Adrenal gland (tissue), 12 donors: ENCODE measurements around the gene ILK. TPM values are rescaled to one million over a fixed set of nuclear protein-coding genes. Genes with fewer than 3 reads are reported as not detected.

Experiments
- DNase-seq, 7 donors: peaks; one replicate each; pipeline ENCODE4 v3.0.0-alpha.2; 2019 to 2020
- H3K27ac ChIP-seq, 5 donors: fragments of 200-600 bp; sonication (generic) in 4 of 5; 1 replicate in 3 of 5; 2 replicates in 2 of 5; pipeline versions ENCODE4 v1.5.1 to v1.8.0; 2016 to 2020; ENCODE audit warnings: mild to moderate bottlenecking in 1 of 5
- H3K27me3 ChIP-seq: fragments of 200-600 bp; 2 replicates; pipeline ENCODE4 v1.8.0; 2021
- H3K36me3 ChIP-seq, 2 donors: fragments of 200-600 bp; replicated peaks in 1 of 2; 1 replicate in 1 of 2; 2 replicates in 1 of 2; pipeline versions ENCODE4 v1.5.1 to v1.8.0; 2018 to 2022
- H3K4me1 ChIP-seq, 2 donors: fragments of 200-600 bp; replicated peaks in 1 of 2; 1 replicate in 1 of 2; 2 replicates in 1 of 2; pipeline versions ENCODE4 v1.5.1 to v1.8.0; 2018 to 2021
- H3K4me3 ChIP-seq, 4 donors: fragments of 200-600 bp; sonication (generic) in 3 of 4; one replicate each; pipeline ENCODE4 v1.5.1; 2016 to 2018
- H3K9me3 ChIP-seq, 3 donors: fragments of 200-600 bp; sonication (generic) in 1 of 3; replicated peaks in 1 of 3; 1 replicate in 2 of 3; 2 replicates in 1 of 3; pipeline versions ENCODE4 v1.5.1 to v1.8.0; 2016 to 2021
- POLR2A ChIP-seq, 2 donors: fragments of 450-650 bp; IDR thresholded peaks; one replicate each; pipeline ENCODE4 v1.6.1; 2017; ENCODE audit warnings: antibody characterized with exemption in 2 of 2, mild to moderate bottlenecking in 2 of 2, moderate library complexity in 1 of 2
- WGBS, 4 donors: extraction: QIAGEN DNeasy Blood & Tissue Kit in 2 of 4; methylation state at CpG; one replicate each; pipeline versions ENCODE4 v1.1.5 to v1.1.7; 2013 to 2017; 5-methylcytosine and 5-hydroxymethylcytosine counted together
- intact Hi-C, 2 donors: fragments of 100-400 bp; cut with DNase I; formaldehyde crosslinking; loops; one replicate each; pipeline versions ENCODE4 v1.14.1 to v1.15.0; 2022 to 2023
- polyA plus RNA-seq, 3 donors: library from polyadenylated mRNA; stranded (reverse); fragments of 200-250 nt in 2 of 3; fragments of 350-450 nt in 1 of 3; fragmentation: Illumina TruSeq in 1 of 3; extraction: RNeasy Lipid Tissue Mini Kit (QIAGEN cat#74804) in 1 of 3; gene quantifications; one replicate each; pipeline ENCODE4 v1.2.3, GENCODE V29; 2013 to 2014
- total RNA-seq, 9 donors: library from RNA; depleted of rRNA in 4 of 9; stranded (reverse); fragments of >200 nt in 4 of 9; fragments of 120-200 nt in 1 of 9; fragmentation: NEBNext Ultra II Directional in 1 of 9; extraction: Animal tissue kit (Norgen Biotek cat#: 25700) in 1 of 9; gene quantifications; one replicate each; pipeline versions ENCODE4 v1.1.0 to v1.2.4, GENCODE V29; 2013 to 2023
- TF ChIP-seq, protein P1 (sequence below), 6 experiments: fragments of 450-650 bp in 4 of 6; fragments of 200-600 bp in 2 of 6; sonication (generic) in 1 of 6; IDR thresholded peaks; 1 replicate in 5 of 6; 2 replicates in 1 of 6; pipeline versions ENCODE4 v1.5.1 to v1.8.0; 2016 to 2021; ENCODE audit warnings: antibody characterized with exemption in 6 of 6, mild to moderate bottlenecking in 2 of 6, moderate library complexity in 1 of 6
- donor health status: healthy with polysubstance abuse.
- donor health status: Bipolar disorder and iron deficiency.
- donor health status: DM: yes; HTN: yes; CAD: no.
- donor health status: DM: no; HTN: no; CAD: no.
- donor health status: DM: no; HTN: no; CAD: no.
- donor health status: DM: yes; HTN: yes; CAD: no.

Gene ILK
- total and polyA plus RNA-seq, 12 donors, result 99.1 to 191 (median 153) TPM

DNA sequence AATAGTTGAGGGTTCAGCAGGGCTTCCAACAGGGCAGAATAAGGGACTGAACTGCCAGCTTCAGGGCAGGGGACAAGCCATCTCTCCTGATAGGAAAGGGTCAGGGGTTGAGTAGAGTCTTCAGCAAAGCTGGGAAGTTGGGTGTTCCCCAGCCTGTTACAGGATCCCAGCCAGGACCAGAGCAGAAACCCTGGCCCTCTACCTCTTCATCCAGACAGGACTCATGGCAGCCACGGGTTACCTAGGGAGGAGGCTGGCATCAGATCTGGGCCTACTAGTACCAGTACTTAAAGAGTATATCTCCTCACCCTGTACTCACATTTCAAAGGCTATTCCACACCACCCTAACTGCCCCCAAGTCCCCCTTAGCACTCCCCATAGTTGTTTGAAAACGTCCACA is 10.9 kb downstream of the ILK start:
- TF ChIP-seq, protein P1, sequence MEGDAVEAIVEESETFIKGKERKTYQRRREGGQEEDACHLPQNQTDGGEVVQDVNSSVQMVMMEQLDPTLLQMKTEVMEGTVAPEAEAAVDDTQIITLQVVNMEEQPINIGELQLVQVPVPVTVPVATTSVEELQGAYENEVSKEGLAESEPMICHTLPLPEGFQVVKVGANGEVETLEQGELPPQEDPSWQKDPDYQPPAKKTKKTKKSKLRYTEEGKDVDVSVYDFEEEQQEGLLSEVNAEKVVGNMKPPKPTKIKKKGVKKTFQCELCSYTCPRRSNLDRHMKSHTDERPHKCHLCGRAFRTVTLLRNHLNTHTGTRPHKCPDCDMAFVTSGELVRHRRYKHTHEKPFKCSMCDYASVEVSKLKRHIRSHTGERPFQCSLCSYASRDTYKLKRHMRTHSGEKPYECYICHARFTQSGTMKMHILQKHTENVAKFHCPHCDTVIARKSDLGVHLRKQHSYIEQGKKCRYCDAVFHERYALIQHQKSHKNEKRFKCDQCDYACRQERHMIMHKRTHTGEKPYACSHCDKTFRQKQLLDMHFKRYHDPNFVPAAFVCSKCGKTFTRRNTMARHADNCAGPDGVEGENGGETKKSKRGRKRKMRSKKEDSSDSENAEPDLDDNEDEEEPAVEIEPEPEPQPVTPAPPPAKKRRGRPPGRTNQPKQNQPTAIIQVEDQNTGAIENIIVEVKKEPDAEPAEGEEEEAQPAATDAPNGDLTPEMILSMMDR (IDR thresholded peaks at IDR 0.05), result no peak
- TF ChIP-seq POLR2A (IDR thresholded peaks at IDR 0.05), result no peak
- H3K4me3 ChIP-seq, result no peak overlapping the region
- peaks cover 20 to 37% of the 10 kb centered on the region in 2 donors for H3K4me1 ChIP-seq
- peaks cover 0 to 42% of the 10 kb centered on the region in 2 donors for H3K36me3 ChIP-seq
- WGBS, 4 donors, result 87 to 95% (median 90%) methylated on average over 2 of the region's 2 CpGs
- intact Hi-C loops, result no loop called here
- peak in 1 of 7 donors; percentile 49 for DNase-seq
- H3K27ac ChIP-seq, result no peak overlapping the region
- no peaks in the 10 kb centered on the region for H3K9me3 ChIP-seq
- no peaks in the 10 kb centered on the region for H3K27me3 ChIP-seq

DNA sequence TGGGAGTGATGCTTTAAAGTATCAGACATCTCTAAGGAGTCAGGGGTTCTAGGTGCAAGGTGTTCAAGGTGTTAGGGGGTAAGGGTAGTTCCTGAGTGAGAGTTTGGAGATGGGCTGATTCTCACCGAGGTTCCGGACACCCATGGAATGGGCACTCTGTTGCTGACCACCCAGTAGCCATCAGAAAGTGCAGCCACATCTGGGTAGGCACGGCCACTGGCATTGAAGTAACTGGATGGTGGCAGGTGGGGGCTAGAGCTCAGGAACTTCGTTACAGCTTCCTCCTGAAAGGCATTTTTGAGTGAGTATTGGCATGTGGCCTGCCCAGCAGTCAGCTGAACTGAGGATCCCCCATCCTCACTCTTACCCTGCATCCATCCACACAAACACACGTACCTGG is 11.5 kb downstream of the ILK start:
- WGBS, 4 donors, result 92 to 97% (median 95%) methylated on average over 5 of the region's 5 CpGs
- Histone ChIP-seq H3K4me1 (peaks cover 20 to 41% of the 10 kb centered on the region in 2 donors), H3K27ac (no peak overlapping the region), H3K4me3 (no peak overlapping the region), H3K9me3 (no peaks in the 10 kb centered on the region), H3K36me3 (peaks cover 0 to 36% of the 10 kb centered on the region in 2 donors), H3K27me3 (no peaks in the 10 kb centered on the region)
- intact Hi-C loops, result no loop called here
- TF ChIP-seq, protein P1 (IDR thresholded peaks at IDR 0.05), result no peak
- TF ChIP-seq POLR2A (IDR thresholded peaks at IDR 0.05), result no peak
- peak in 1 of 7 donors; percentile 46 for DNase-seq

DNA sequence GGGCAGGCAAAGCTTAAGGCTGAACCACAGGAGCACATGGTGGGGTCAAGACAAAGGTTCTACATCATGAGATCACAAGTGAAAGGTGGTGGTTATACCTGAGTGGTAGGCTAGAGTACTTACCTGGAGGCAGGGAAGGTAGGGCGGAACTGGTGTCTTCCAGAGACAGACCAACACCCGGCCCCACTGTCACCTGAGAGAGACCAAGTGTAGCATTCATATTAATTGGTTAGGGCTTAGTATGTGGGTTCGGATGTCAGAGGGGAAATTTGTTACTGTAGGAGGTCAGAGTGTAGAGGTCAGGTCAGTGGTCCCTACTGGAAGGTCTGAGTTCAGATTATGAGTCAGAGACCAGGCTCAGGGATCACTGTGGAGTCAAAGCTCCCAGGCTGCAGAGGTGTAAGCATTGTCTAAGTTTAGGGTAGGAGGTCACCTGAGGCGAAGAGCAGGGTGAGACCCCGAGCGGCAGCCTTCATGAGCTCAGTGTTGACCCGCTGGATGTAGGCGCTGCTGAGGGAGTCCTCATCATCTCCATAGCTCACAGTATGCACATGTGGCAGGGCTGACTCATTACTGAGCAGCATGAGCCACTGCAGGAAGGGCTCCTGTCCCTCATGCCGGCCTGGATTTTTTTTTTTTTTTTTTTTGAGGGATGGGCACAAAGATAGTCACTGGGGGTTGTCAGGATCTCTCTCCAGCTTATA is 12.5 kb downstream of the ILK start:
- Histone ChIP-seq H3K27me3 (no peaks in the 10 kb centered on the region), H3K4me3 (no peak overlapping the region), H3K27ac (no peak overlapping the region), H3K36me3 (peaks cover 0 to 26% of the 10 kb centered on the region in 2 donors), H3K9me3 (no peaks in the 10 kb centered on the region), H3K4me1 (peaks cover 20 to 37% of the 10 kb centered on the region in 2 donors)
- intact Hi-C loops, result no loop called here
- DNase-seq, result no peak
- TF ChIP-seq POLR2A (IDR thresholded peaks at IDR 0.05), result no peak
- TF ChIP-seq, protein P1 (IDR thresholded peaks at IDR 0.05), result no peak
- WGBS, 4 donors, result 88 to 94% (median 93%) methylated on average over 5 to 9 of the region's 9 CpGs

DNA sequence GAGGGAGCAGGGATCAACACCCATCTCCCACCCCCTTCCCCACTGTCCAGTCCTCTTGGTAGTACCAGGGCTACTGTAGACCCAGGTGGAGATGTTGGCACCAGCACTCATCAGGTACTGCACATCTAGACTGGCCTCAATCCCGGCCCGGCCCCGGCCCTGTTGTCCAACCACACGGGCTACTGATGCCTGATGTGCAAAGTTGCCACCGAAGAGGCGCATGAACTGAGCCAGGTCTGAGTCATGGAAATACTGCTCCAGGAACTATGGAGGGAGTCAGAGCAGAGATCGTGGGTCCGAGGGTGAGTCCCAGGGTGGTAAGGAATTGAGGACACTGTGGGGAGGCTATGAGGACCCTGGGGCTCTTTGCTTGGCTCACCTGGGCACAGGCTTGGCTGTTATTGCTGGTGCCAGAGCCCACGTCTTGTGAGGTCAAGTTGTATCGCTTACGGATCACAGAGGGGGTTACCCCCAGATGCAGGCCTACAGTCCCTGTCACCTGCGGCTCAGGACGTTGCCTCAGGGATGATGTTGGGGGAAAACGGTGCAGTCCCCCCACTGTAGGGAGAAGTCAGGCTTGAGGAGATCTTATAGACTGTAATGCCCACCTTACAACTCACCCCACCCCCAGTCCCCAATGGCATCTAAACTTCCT is 13.1 kb downstream of the ILK start:
- H3K27ac ChIP-seq, result peak overlapping the region in 1 of 5 donors; percentile 99
- no peaks in the 10 kb centered on the region for H3K9me3 ChIP-seq
- WGBS, 4 donors, result 90 to 95% (median 92%) methylated on average over 10 to 14 of the region's 14 CpGs
- H3K4me3 ChIP-seq, result no peak overlapping the region
- H3K36me3 ChIP-seq, result peaks cover 0 to 24% of the 10 kb centered on the region in 2 donors
- intact Hi-C loops, result no loop called here
- TF ChIP-seq, protein P1 (IDR thresholded peaks at IDR 0.05), result no peak
- no peak for TF ChIP-seq POLR2A (IDR thresholded peaks at IDR 0.05)
- DNase-seq, result peak in 1 of 7 donors; percentile 52
- H3K4me1 ChIP-seq, result peaks cover 15 to 31% of the 10 kb centered on the region in 2 donors
- H3K27me3 ChIP-seq, result no peaks in the 10 kb centered on the region
